Esophagus muscularis mucosa (tissue), 3 donors: ENCODE results near the gene TMEM51.

Experiments used
- CTCF ChIP-seq, 3 experiments: fragments of 200-600 bp in 2 of 3; fragments of 450-650 bp in 1 of 3; sonication (generic) in 2 of 3; IDR thresholded peaks; one replicate each; pipeline ENCODE4 v1.5.1; 2017 to 2019; ENCODE audit warnings: antibody characterized with exemption in 3 of 3, mild to moderate bottlenecking in 2 of 3, moderate library complexity in 1 of 3
- POLR2AphosphoS5 ChIP-seq, 2 donors: sonication (generic); formaldehyde crosslinking; IDR thresholded peaks; one replicate each; pipeline ENCODE4 v1.6.1; 2017; ENCODE audit warnings: antibody characterized with exemption in 2 of 2

GRCh38 chr1:15139654-15140350 lies 13.7 kb upstream of the TMEM51 start:
- TF ChIP-seq POLR2AphosphoS5 (IDR thresholded peaks at IDR 0.05) (no peak), CTCF (IDR thresholded peaks at IDR 0.05) (no peak)
